Cardiac fibroblast (primary cell): ENCODE data around the gene BCR.

ENCODE experiments used
- DNase-seq, 2 donors: peaks; one replicate each; pipeline versions ENCODE4 v3.0.0 to v3.0.0-alpha.2; 2010; ENCODE audit warnings: low read depth in 2 of 2
- H3K4me3 ChIP-seq, 2 donors: replicated peaks in 1 of 2; 1 replicate in 1 of 2; 2 replicates in 1 of 2; pipeline ENCODE4 v1.5.1; 2011; ENCODE audit warnings: low read depth in 2 of 2, low read length in 2 of 2, mild to moderate bottlenecking in 2 of 2, moderate library complexity in 1 of 2
- TF ChIP-seq, protein P1 (sequence below): IDR thresholded peaks from one replicate; pipeline ENCODE4 v1.5.1; 2011; ENCODE audit warnings: low read depth, mild to moderate bottlenecking, low read length, inconsistent platforms

Gene BCR

DNA sequence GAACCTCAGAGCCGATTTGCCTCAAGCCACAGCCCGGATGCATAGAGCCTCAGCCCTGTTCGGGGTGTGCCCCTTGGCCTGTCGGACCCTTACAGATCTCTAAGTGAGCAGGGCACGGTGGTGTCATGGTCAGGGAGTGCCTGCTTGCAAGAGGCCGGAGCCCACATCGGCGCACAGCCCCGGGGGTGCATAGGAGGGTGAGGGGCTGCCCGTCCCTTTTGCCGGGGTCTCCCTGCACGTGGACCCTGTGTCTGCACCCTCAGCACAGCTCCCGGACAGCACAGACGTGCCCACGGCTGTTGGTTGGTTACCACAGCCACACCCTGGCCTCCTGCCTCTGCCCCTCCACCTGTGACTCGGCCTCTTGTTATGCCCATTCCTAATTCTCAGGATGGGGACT, 28.5 kb upstream of the BCR start:
- TF ChIP-seq, protein P1, sequence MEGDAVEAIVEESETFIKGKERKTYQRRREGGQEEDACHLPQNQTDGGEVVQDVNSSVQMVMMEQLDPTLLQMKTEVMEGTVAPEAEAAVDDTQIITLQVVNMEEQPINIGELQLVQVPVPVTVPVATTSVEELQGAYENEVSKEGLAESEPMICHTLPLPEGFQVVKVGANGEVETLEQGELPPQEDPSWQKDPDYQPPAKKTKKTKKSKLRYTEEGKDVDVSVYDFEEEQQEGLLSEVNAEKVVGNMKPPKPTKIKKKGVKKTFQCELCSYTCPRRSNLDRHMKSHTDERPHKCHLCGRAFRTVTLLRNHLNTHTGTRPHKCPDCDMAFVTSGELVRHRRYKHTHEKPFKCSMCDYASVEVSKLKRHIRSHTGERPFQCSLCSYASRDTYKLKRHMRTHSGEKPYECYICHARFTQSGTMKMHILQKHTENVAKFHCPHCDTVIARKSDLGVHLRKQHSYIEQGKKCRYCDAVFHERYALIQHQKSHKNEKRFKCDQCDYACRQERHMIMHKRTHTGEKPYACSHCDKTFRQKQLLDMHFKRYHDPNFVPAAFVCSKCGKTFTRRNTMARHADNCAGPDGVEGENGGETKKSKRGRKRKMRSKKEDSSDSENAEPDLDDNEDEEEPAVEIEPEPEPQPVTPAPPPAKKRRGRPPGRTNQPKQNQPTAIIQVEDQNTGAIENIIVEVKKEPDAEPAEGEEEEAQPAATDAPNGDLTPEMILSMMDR: no peak
- no peak for DNase-seq
- H3K4me3 ChIP-seq: no peak overlapping the region

DNA sequence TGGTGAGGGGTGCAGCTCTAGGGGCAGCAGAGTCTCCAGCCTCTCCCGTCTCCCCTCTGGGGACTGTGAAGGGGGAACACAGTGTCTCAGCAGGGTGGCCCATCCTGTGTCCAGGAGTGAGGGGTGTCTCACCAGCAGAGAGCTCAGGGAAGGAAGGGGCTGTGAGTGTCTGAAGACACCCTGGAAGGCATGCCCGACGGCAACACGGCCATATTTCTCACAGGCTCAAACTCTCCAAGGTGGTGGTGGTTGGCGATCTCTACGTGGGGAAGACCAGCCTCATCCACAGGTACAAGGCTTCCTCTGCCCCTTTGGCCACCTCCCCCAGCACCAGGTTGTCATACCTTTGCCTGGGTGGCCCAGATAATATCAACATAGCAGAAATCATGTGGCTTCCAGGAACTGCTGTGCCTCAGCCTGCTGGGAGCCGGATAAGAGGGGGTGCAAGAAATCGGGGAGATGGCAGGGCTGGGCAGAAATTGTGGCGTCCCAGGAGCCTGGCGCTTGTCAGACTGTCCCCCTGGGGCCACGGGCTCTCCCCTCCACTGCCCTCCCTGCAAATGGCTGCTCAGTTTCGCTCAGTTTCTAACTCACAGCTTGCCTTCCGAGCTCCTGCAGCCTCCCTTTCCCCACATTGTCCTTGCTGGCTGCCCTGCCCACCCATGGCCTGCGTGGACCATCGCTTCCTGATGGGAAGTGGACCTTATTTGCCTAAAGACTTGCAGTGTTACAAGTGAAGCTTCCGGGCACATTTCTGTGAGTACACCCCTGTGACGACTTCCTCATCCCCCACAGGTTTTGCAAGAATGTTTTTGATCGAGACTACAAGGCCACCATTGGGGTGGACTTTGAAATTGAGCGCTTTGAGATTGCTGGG, 27.8 kb upstream of the BCR start:
- TF ChIP-seq, protein P1: no peak

DNA sequence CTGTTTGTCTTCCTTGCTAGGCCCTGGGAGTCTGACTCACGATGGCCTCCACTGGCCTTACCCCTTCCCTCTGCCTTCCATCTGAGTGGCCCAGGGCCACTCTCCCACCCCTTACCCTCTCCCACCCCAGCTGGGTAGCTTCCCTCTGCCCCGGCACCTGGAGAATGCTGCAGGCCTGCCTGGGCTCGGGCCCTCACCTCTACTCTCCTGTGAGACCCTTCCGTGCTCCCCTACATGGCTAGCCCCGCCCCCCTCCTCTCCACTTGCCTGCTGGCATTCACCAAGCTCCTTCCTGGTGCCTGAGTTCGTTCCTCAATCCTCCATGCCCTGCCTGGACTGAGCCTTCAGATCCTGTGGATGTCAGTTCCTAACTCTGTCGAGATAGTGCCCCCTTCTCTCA, 26.3 kb upstream of the BCR start:
- H3K4me3 ChIP-seq: no peak overlapping the region
- no peak for DNase-seq
- TF ChIP-seq, protein P1: no peak

More for the DNA sequence above, 27.8 kb upstream of the BCR start:
- no peak for DNase-seq
- H3K4me3 ChIP-seq: no peak overlapping the region

DNA sequence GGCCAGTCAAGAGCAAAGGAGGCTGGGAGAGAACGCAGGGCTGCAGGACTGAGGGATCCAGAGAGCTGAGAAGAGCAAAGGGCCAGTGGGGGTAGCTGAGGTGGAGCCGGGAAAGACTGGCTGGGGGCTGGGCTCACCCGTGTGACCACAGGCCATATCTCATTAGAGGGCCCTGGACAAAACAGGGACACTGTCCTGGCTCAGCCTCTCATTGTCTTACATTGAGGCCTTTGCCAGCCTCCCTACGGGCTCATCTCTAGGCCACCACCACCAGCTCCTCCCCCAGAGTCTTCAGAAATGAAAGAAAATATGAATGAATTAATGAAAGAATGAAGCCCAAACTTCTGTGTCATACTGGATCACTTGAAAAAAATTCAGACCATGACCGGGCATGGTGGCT, 25.8 kb upstream of the BCR start:
- TF ChIP-seq, protein P1: no peak
- no peak overlapping the region for H3K4me3 ChIP-seq
- DNase-seq: no peak

DNA sequence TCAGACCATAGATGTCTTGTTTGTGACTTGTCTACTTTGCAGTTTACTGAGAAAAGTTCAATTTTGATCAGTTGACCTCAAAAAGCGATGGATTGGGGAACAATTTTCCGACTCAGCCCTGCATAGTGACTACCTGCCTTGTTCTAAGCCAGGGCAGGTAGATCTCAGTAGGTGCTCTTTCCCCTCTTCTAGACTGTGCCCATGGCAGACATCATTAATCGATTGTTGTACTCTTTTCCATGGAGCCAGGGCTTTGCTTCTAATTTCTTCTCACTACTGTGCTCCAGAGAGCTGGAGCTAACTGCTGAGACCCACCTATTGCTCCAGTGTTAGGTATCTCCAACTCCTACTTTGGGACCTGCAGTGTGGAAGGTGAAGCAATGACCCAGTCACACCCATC, 25.2 kb upstream of the BCR start:
- H3K4me3 ChIP-seq: no peak overlapping the region
- no peak for DNase-seq
- TF ChIP-seq, protein P1: no peak

DNA sequence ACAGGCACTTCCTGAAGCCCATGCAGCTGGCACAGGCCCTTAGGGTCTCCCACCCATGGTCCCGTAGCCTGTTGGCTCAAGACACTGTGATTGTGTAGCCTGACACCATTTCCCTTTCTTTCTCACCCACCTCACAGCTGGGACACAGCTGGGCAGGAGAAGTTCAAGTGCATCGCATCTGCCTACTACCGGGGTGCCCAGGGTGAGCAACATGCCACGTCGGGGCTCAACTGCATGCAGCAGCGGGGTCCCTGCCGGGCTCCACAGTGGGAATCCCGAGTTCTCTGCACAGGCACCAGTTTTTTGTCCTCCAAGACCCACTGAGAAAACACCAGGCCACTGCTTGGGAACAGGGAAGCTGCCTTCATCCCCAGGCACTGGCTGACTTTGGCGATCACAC, 24.5 kb upstream of the BCR start:
- H3K4me3 ChIP-seq: no peak overlapping the region
- DNase-seq: no peak
- TF ChIP-seq, protein P1: no peak
